ENCODE results near the gene MAFF.
"Not testable (repeated sequence)": the region's sequence is repeated elsewhere in the genome, so short reads cannot be mapped to it uniquely, and the experiment has no call there.

MAFF gene

GRCh38 chr22:38223289-38223960 lies 21.6 kb downstream of the MAFF start:
- DNase-seq (ENCODE audit: low read depth in 2 of 2) = no peak

- no peak for DNase-seq (ENCODE audit: low read depth in 2 of 2)
These were observed 25.3 kb downstream of the MAFF start for GRCh38 chr22:38226853-38227649.

DNA sequence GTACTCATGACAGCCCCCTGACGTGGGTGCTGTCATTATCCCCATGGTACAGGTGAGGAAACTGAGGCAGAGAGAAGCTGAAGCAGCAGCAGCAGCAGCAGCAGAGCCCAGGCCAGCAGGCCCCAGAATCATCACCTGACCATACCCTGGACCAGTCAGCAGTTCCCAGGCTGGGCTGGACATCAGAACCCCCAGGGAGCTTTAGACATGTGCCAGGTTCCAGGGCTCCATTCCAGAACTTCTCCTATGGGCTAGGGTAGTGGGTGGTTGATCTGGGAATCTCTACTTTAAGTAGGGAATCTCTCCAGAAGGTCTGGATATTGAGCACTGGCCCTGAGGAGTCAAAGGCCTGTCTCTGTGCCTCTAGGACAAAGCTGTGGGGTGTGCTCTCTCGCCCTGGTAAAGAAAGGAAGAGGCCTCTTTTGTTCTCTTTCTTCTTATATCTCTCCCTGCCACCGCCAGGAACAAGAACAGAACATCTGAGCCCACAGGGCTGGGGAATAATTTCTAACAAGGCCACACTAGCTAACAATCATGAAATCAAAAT lies 26.6 kb downstream of the MAFF start:
- no peak for DNase-seq (ENCODE audit: low read depth in 2 of 2)

DNA sequence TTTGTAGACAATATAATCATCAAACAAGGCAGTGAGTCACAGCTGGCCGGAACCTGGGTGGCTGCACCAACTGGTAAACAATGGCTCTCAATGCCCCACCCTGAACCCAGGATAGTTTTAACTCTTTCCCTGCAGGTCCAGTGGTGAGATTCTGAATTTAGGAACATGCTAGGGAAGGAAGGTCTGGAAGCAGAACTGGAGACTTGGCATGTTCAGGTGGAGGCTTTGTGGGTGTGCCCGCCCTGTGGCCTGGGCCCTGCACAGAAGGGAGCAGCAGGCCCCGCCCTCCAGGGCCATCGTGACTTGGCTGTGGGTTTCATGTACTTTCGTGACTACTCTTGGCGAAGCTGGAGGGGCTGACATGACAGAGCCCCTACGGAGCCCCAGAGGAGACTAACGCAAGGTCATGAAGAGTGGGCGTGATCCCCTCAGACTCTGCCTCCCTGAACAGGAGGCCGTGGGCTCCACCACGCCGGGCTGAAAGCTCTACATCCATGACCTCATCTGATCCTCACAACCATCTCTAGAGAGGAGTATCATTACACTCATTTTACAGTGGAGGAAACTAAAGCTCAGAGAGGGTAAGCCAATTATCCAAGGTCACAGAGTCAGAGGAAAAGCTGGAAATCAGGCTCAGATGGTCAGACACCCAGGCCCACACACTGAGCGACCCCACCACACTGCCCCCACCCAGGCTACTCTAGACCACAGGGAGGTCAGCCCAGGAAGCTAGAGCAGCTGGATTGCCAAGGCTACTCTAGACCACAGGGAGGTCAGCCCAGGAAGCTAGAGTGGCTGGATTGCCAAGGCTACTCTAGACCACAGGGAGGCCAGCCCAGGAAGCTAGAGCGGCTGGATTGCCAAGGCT lies 27.3 kb downstream of the MAFF start:
- no peak for DNase-seq (ENCODE audit: low read depth in 2 of 2)

- no peak for DNase-seq (ENCODE audit: low read depth in 2 of 2)
These were observed 28.5 kb downstream of the MAFF start for GRCh38 chr22:38230108-38230825.

- no peak for DNase-seq (ENCODE audit: low read depth in 2 of 2)
These were observed 29.1 kb downstream of the MAFF start for GRCh38 chr22:38230916-38231315.

GRCh38 chr22:38232196-38232595 lies 30.4 kb downstream of the MAFF start:
- no peak for DNase-seq (ENCODE audit: low read depth in 2 of 2)

- no peak for DNase-seq (ENCODE audit: low read depth in 2 of 2)
These were observed 31.6 kb downstream of the MAFF start for GRCh38 chr22:38233427-38233826.

DNA sequence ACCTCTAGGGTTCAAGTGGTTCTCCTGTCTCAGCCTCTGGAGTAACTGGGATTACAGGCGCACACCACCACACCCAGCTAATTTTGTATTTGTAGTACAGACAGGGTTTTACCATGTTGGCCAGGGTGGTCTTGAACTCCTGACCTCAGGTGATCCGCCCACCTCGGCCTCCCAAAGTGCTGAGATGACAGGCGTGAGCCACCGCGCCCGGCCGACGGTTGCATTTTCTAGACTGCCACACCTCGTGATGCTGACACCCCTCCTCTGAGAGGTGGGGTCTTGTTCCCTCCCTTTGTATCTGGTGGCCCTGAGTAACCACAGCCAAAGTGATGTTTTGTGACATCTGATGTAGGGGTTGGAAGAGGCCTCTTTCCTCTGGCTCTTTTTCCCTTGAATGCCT lies 32.1 kb downstream of the MAFF start:
- DNase-seq (ENCODE audit: low read depth in 2 of 2) = not testable (repeated sequence)

GRCh38 chr22:38235240-38235850 lies 33.6 kb downstream of the MAFF start:
- no peak for DNase-seq (ENCODE audit: low read depth in 2 of 2)

DNA sequence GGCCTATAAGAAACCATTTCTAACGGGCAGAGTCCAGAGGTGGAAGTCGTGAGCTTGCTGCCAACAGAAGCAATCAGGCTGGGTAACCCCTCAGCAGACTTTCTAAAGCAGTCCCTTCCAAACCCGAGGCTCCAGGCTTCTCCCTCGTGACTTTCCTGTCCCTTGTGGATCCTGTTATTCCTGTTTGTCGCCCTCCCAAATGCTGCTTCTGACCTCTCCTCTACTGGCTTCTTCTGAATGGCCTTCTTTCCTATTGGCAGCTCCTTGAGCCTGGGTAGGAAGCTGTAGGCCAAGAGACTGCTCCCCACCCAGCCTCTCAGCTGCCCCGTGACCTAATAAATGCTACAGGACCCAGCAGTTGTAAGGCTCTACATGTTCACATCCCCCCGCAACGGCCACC lies 35.0 kb downstream of the MAFF start:
- no peak for DNase-seq (ENCODE audit: low read depth in 2 of 2)

DNA sequence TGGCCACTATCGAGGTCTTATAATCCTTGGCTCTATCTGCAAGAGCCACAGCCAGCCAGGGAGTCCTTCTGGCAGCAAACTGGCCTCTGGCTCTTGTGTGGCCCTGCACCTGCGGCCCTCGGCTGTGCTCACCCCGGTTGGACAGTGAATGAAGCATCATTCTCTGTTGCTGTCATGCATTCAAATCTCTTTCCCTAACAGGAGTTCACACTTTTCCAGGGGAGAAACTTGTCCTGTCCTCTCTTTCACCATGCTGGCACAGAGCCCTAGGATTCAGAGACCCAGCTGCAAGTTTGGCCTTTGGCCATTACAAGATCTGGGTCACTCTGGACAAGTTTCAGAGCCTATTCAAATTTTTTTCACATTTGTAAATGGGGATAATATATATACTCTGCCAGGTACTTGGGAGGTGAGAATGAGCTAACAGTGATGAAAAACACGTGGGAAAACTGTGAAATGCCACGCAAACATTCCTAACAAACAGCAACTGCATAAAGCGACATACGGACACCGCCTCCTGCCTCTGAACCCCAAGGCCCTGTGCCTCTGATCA lies 36.8 kb downstream of the MAFF start:
- DNase-seq (ENCODE audit: low read depth in 2 of 2) = no peak

DNA sequence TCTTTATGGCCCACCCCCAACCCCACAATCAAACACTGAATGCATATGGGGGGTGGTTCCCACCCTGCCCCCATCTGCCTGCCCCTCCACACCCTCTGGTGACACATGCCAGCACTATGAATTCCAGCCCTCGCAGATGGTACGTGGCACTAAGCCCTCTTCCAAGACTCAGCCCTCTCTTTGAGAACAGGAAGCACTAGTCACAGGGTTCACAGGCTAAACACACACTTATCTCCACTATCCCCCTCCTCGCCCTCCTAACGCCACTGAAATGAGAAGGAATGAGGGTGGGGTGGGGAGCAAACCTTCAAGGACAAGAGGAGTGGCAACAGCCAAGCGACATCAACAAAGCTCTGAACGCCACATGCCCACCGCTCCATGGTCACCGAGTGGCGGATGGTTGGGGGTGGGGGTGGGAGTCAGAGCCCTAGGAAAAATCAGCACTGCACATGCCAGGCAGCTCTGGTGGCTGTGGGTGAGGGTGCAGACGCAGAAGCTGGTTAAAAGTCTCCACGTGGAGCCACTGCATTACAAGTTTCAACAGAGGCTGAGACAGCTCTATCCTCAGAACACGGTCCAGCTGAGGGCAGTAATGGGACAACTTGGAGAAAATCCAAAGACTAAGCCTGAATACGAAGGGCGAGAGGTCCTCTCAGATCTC lies 37.4 kb downstream of the MAFF start:
- DNase-seq (ENCODE audit: low read depth in 2 of 2) = no peak

GRCh38 chr22:38240734-38241252 lies 39.0 kb downstream of the MAFF start:
- DNase-seq (ENCODE audit: low read depth in 2 of 2) = no peak

DNA sequence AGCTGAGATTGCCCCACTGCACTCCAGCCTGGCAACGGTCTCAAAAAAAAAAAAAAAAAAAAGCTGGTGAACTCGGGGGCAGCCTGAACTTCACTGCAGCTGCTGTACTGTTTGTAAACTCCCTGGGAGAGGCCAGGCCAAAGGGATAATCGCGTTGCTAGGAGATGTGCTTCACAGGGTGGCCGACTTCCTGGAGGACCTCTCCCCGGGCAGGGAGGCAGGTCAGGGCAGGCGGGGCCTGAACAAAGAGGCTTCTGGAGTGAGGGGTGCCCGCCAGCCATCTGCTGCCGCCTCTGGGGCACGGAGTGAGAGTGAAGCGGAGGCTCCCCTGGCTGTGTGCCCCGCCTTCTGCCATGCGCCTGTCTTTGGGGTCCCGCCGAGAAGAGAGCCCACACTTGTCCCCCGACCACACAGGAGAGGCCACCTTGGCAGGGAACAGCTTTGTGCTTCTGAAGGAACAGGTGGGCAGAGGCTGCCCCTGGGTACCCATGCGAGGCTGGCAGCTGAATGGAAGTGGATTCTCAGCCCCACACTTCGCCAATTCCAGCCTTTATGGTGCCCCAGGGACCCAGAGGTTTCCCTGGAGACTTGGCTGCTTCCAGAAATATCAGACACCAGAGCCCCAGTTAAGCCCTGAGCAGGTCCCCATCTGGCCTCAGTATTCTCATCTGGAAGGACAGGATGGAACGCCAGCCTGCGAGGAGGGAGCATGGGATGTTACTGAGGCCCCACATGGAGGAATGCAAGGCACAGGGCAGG lies 41.4 kb downstream of the MAFF start:
- no peak for DNase-seq (ENCODE audit: low read depth in 2 of 2)

- DNase-seq (ENCODE audit: low read depth in 2 of 2) = no peak
These were observed 42.3 kb downstream of the MAFF start for GRCh38 chr22:38244106-38244505.

DNA sequence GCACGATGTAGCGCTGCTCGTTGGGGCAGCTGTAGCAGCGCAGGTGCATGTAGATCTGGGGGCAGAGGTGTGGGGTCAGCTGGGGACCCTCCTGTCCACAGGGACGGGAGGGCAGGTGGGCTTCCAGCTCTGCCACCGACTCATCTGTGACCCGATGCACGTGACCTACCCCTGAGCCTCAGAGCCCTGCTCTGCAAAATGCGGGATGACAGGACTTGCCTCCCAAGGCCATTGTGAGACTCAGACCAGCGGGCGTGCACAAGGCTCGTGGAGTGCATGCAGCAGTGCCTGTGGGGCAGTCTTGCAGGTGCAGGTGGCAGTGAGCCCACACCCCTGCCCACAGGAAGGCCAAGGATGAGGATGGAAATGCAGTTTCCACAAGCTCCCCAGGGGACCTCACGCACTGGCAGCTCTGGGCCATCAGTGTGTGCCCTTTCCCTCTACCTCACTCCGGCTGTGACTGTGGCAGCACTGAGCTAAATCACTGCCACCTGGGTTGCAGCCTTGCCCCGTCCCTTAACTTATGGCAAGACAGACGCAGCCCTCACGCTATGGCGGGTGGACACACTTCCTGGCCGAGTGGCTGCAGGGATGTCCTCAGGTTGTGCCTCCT lies 44.4 kb downstream of the MAFF start:
- DNase-seq (ENCODE audit: low read depth in 2 of 2) = no peak

DNA sequence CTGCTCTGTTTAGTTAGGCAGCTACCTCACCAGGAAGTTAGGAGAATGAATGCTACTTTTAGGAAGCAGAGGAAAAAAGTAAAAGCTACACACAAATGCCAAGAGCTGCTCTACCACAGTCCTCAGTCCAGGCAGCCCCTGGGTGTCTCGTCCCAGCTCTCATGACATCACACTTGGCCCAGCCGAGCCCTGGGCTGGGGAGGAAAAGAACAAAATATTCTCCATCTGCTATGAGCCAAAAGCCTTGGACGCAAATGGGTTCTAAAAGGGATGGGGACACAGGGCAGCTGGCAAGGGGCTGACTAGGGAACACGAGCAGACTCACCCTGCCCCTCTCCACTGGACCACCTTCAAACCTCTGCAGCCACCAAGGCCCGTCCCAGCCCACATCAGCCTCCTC lies 44.9 kb downstream of the MAFF start:
- no peak for DNase-seq (ENCODE audit: low read depth in 2 of 2)

DNA sequence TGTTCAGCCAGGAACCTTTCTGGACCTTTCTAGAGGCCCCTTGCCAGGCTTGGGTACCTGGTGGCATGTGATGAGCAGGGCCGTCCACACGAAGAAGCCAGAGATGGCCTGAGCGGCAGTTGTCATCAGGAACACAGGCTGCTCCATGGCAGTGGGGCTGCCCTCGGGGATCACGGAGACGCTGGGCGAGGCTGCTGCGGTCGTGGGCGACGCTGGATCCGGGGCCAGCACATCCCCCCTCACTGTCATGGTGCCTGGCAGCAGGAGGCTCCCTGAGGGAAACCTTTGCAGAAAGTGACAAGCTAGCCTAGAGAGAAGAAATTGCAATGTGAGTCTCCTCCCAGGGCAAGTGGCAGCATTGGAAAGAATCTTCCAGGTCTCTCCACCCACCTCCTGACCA lies 45.9 kb downstream of the MAFF start:
- DNase-seq (ENCODE audit: low read depth in 2 of 2) = no peak
